GM21390 (cell line): ENCODE results near the gene TMEM219.
"Not testable (repeated sequence)": the region's sequence is repeated elsewhere in the genome, so short reads cannot be mapped to it uniquely, and the experiment has no call there.

ENCODE experiments used
- ATAC-seq: cut with Tn5 transposase; IDR thresholded peaks from one replicate; pipeline ENCODE4 v1.9.1; 2021; ENCODE audit not compliant: unreplicated experiment

TMEM219 gene, protein sequence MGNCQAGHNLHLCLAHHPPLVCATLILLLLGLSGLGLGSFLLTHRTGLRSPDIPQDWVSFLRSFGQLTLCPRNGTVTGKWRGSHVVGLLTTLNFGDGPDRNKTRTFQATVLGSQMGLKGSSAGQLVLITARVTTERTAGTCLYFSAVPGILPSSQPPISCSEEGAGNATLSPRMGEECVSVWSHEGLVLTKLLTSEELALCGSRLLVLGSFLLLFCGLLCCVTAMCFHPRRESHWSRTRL

DNA sequence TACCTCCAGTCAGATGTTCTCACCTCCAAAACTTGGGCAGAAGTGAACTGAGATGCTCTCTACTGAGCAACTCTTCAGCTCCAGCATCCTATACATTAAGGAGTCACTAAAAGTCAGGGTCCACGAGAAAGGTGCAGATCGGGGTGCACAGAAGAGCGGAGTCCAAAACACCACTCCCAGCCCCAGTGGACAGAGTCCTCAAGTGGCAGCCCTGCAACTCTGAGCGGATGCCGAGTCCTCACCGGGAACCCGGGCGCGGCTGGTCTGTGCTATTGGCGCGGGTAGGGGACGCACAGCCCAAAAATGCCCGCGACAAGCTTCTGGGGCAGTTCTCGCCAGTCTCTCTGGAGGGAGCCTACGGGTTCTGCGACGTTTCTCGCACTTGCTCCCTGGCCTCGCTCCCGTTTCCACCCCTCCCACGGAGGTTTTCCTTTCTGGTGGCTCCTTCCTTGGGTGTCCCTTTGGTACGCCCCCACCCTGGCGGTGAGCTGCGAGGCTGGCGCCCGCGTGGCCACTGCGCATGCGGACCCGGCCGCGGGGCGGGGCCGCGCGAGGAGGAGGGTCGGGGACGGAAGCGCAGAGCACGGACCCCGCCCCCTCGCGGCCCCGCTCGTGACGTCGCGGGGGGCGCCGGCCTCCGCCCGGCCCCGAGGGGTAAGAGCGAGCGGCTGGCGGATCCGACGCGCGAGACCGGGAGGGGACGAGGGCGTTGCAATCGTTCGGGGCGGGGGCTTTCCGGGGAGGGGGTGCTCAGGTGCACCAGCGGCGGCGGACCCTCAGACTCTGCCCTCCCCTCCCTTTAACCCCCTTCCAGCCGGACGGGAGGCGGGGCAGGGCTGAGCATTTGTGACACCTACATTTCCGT lies at the start of gene TMEM219:
Gene TMEM219 (plus strand): TSS at position 601 of the 865 bp plus-strand sequence. CDS start 1,065 bp downstream, outside the sequence.
- peak; percentile 72 for ATAC-seq

DNA sequence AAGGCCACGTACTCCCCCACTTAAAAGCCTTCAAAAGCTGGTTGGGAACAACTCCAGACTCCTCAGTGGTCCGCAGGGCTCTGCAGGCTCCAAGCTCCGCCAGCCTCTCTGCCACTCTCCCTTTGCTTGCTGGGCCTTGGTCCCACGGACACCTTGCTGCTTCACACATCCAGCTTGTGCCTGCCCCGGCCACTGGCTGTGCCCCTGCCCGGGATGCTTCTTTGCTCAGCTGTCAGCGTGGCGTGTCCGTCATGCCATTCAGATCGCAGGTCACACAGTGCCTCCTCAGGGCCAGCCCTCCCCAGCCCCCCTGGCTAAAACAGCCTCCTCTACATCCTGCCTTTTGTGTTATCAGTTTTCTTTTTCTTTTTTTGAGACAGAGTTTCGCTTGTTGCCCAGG lies 49.8 kb upstream of the TMEM219 start:
- no peak for ATAC-seq

DNA sequence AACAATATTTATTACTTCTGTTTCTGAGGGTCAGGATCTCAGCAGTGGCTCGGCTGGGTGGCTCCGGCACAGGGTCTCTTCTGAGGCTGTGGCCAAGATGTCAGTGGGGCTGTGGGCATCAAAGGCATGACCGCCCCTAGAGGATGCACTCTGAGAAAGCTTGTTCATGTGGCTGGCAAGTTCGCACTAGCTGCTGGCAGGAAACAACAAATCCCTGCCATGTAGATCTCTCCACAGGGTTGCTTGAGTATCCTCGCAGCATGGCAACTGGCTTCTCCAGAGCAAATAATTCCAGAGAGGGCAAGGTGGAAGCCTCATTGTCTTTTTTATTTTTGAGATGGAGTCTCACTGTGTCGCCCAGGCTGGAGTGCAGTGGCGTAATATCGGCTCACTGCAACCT lies 48.4 kb upstream of the TMEM219 start:
- no peak for ATAC-seq

DNA sequence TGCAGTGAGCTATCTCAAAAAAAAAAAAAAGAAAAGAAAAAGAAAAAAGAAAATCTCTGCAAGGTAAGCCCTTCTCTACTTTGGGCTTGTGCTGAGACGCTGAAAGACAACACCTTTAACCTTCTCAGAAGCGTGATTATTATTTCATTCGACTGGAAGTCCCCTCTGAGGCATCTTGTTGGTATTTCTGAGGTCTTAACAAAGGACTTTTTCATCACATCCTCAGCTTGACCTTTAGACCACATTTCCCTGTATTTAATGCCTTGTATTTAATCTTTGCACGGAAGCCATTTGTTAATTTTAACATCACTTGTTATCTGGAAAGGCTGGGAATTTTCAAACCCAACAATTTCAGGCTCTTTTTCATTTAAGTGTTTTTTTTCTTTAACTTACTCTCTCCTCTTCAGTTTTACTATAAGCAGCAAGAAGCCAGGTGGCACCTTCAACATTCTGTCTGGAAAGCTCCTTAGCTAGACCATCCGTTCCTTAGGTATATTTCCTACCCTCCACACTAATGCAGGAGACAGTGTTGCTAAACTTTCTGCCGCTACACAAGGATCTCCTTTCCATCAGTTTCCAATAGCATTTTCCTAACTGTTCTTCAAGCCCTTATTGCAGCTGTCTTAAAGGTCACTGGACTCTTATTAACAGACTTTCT lies 46.2 kb upstream of the TMEM219 start:
- no peak for ATAC-seq

DNA sequence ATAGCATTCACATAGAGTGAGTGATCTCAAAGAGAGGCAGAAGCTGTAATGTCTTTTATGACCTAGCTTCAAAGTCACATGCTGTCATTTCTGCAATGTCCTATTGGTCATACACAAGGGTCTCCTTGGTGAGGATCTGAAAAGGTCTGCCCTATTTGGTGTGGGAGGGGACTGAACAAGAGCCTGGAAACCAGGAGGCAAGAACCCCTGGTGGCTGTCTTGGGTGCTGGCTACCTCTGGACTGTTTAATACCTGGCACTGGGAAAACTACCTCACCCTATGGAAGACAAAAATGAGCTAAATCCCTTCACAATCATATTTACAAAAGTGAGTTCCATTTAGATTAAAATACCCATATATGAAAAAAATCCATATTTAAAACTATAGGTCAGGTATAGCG lies 44.9 kb upstream of the TMEM219 start:
- ATAC-seq, result no peak

DNA sequence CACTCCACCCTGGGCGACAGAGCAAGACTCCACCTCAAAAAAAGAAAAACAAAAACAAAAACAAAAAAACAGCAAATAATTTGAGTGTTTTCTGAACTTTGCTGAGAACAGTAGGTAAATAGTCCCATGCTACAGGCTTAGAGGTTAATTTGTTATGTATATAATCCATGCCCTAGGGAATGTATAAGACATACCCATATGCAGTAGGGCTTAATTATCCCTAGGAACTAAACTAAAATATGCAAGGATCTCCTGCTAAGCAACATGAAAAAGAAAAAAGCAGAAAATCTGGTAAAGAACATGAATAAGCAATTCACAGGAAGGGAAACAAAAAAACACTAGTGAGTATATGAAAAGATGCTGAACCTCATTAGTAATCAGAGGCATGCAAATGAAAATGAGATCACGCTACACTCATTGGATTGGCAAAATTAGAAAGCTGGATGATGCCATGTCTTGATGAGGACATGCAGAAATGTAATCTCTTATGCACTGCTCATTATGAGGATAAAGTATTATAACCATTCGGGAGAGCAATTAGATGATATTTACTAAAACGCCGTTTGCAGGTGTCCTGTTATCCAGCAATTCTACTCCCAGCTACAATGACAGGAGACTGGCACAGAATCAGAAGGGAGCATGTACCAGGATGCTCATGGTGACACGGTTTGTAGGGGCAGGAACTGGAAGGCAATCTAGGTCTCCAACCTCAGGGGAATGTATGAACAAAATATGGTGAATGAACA lies 41.4 kb upstream of the TMEM219 start:
- no peak for ATAC-seq

DNA sequence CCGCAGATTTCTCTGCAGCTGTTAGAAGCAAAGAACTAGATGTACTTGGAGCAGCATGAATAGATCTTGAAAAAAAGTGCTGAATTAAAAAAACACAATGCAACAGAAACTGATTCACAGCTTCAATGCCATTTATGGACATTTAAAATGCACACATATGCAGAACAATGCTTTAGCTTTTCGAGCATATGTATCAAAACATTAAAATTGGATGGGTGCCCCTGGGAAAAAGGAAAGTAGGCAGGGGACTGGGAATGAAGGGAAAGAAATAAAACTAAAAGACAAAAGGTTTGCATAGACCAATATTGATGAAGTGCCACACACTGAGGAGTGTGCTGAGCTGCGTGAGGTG lies 40.9 kb upstream of the TMEM219 start:
- no peak for ATAC-seq

DNA sequence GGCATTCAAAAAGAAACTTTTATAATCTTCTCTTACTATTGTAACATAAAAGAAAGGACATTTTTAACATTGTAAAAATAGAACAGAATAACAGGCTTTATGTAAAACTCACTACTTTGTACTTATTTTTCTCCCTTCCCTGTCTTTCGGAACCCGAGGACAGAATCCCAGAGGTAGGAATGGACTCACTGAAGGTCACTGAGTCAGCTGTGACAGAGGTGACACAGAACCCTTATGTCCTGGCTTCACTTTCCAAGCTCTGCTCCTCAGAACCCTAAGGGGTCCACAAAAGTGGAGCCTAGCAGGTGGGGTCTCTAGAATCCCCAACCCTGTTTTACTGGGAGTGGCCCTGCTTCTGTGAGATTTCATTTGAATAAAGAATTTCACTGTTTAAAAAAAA lies 39.6 kb upstream of the TMEM219 start:
- ATAC-seq, result no peak

DNA sequence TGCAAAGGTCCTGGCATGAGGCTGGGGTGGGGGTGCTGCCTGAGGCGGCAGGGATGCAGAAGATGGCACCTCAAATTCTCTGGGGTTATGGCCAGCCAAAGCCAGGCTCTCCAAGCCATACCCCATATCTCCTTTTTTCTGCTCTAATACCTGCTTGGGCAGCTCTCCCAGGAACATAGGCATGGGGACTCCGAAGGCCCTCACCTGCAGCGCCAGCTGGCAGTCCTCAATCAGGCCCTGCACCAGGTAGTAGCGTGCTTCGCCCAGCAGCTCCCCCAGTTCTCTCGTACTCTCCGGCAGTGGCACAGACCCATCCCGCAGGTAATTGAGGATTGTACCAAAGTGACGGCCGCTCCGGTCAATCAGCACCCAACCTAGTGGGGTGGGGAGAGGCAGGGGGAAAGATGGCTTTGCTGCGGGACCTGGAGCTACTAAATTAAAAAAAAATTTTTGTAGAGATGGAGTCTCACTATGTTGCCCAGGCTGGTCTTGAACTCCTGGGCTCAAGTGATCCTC lies 38.8 kb upstream of the TMEM219 start:
- no peak for ATAC-seq

DNA sequence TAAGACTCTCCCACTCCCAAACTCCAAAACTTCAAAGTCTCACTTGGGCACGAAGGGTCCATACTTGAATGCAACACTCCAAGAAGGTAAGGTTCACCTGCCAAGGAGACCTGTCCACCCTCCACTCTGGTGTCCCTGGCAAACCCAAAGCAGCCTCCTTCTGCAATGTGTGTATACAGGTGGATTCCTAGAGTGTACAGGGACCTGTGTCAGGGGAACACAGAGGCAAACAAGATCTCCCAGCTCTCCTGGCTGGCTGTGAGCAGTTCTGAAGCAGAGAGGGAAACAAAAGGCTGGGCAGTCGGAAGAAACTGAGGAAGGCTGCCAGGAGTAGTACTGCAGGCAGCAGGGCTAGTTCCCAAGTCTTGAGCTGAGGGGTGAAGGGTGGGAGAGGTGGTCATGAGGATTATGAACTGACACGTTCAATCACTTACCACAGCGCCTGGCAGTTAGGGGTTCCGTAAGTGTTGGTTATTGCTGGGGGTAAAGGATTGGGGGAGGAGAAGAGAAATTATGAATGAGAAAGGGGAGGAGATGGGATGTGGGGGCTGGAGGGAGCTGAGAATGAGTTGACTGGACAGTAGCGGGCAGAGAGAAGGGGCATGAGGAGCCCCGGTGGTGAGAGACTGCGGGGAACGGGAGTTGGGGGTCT lies 36.6 kb upstream of the TMEM219 start:
- ATAC-seq, result no peak

DNA sequence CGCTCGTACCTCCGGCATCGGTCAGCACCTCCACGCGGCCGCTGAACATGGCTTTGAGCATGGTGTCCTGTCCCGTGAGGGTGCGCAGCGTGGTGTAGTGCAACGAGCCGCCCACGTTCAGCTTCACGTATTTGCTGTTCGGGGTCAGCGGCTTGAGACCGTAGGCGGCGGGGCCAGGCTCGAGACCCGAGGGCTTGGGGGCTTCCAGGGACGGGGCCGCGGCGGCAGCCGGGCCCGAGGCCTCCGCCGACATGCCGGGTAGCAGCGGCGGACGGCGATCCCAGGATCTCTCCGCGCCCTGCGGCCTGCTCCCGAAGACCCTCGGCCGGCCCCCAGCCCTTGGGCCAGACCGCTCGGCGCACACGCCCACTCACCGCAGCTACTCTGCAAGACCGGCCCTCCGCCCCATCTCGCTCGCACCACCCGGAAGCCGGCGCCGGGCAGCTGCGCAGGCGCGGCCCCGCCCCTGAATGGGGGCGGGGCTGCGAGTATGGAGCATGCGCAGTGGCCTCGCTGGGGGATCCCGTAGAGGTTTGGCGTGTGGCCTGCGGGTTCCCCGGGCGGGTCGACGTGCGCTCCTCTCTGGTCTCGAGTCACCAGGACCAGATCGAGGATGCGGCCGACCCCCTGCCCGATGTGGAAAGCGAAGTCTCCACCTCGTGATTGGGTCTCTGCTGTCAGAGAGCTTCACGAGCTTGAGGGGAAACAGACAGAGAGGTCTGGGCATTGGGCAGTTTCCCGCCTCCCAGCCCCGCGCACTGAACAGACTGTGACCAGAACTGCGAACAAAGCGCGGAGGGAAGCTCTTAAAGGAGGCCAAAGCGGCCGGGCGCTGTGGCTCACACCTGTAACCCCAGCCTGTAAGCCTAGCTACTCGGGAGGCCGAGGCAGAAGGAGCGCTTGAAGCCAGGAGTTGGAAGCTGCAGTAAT lies 35.8 kb upstream of the TMEM219 start, which contains the start of gene KCTD13:
Gene KCTD13 (minus strand): TSS at position 446 of the 930 bp plus-strand sequence. CDS start 193 bp downstream, at position 253.
- ATAC-seq, result peak; percentile 70

DNA sequence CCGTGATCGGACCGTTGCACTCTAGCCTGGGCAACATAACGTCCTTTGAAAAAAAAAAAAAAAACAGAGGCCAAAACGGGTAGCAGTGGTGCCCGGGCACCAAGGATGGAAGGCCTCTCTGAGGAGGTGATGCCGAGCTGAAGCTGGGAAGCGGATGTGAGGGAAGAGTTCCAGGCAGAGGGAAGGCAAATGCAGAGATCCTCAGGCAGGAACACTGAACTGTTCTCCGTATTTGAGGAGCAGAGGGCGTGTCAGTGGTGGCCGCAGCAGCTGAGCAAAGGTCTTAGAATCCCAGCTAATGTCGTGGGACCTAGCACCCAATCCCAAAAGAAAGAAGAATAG lies 35.2 kb upstream of the TMEM219 start:
- peak; percentile 28 for ATAC-seq

DNA sequence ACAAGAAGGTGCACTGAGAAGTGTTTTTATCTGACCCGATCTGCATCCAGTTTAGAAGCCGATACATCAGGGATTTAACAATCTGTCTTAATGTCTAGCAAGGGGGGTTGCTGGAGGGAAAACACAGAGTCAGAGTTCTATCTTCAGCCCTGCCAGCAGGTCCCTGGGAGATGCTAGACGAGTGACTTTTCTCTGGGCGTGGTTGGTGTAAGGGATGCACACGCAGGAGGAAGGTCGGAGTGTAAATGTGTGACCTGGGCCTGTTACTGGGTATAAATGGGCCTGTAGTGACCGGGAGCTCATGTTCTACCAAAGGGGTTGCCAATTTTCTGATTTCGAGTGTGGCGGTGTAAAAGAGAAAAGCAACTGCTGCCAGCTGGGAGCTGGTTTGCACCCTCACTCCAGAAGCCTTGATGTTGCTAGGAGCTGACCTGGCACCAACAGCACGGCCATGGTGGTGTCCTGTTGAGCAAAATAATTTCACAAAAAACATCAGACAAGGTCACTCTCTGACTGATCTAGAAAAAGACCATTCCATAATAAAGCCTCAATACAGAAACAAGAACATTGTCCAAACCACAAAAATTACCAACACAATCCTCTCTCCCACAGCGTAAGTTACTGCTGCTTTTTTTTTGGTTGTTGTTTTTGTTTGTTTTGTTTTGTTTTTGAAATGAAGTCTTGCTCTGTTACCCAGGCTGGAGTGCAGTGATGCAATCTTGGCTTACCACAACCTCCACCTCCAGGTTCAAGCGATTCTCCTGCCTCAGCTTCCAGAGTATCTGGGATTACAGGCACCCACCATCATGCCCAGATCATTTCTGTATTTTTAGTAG lies 34.6 kb upstream of the TMEM219 start:
- ATAC-seq, result no peak

DNA sequence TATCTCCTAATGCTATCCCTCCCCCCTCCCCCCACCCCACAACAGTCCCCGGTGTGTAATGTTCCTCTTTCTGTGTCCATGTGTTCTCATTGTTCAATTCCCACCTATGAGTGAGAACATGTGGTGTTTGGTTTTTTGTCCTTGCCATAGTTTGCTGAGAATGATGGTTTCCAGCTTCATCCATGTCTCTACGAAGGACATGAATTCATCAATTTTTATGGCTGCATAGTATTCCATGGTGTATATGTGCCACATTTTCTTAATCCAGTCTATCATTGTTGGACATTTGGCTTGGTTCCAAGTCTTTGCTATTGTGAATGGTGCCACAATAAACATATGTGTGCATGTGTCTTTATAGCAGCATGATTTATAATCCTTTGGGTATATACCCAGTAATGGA lies 30.1 kb upstream of the TMEM219 start:
- ATAC-seq, result not testable (repeated sequence)

DNA sequence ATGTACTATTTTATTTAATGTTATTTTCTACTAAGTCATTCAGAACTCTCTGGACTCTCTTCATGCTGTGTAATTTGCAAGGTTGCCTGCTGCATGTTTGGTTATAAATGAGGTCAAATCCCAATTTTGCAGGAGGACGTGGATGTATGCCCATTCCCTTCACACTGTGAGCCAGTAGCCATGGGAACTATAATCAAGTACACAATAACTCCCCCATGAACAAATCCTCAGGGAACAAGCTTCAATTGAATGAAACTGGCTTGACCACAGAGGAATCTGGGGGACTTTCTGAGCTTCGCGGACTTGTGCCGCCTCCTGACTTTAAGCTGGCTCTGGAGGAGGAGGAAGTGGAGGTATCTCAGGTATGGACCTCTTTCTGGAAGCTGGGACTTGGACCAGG lies 21.2 kb upstream of the TMEM219 start:
- ATAC-seq, result no peak

DNA sequence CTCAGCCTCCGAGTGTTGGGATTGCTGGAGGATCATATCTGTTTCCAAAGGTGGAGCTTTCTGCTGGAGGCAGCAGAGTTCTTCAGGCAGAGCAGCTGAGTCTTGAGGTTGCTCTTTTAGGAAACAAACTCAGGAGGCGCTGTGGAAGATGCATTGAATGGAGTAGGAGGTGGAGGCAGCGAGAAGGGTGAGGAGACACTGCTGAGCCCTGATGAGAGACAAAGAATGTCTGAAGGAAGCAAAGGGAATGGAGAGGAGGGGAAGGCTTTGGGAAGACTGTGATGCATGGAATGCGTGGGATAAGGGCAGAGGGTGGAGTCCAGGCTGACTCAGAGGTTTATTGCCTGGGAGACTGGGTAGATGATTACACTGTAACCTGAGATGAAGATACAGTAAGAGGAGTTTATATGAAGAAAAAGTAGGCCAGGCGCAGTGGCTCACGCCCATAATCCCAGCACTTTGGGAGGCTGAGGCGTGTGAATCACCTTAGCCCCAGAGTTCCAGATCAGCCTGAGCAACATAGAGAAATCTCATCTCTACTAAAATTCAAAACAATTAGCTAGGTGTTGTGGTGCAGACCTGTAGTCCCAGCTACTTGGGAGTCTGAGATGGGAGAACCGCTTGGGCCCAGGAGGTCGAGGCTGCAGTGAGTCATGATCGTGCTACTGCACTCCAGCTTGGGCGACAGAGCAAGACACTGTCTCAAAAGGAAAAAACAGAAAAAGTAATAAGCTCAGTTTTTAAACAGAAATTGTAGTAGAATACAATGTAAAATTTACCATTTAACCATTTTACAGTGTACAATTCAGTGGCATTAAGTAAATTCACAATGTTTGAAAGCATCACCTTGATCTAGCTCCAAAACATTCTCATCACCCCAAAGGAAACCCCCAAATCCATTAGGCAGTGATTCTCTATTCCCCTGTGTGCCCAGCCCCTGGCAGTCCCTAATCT lies 17.8 kb upstream of the TMEM219 start:
- ATAC-seq, result no peak

DNA sequence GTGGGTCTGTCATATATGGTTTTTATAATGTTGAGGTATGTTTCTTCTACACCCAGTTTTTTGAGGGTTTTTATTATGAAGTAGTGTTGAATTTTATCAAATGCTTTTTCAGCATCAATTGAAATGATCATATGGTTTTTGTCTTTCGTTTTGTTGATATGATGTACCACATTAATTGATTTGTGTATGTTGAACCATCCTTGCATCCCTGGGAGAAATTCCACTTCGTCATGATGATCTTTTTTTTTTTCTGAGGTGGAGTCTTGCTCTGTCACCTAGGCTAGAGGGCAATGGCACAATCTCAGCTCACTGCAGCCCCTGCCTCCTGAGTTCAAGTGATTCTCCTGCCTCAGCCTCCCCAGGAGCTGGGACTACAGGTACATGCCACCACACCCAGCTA lies 14.0 kb upstream of the TMEM219 start:
- ATAC-seq, result no peak
